ENCODE data around the gene ADPRM. TPM values are rescaled to one million over a fixed set of nuclear protein-coding genes. Genes with fewer than 3 reads are reported as not detected.
A peak's percentile ranks its signal among the peaks of the same experiment; 100 is the strongest.
"Not testable (repeated sequence)": the region's sequence is repeated elsewhere in the genome, so short reads cannot be mapped to it uniquely, and the experiment has no call there.

The ADPRM gene
- total RNA-seq, 1 experiment from 2014 or later: 2.4 TPM

DNA sequence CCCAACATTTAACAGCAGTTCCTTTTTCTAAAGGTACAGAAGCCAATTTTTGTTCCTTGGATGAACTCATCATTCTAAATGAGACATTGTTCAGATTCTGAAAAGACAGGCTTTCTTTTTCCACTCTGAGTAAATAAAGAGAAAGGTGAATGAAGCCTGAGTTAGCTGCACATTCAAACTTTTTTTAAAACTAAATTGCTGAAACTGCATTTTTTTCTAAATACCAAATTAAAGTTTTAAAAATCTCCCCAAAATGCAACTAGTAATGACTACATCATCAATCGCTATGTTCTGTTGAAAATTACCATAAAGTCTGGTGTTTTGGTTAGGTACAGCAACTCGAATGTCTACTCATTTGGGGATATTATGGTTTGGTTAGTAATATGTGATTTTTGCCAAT lies 9.9 kb upstream of the ADPRM start:
- TF ChIP-seq SIN3A (IDR thresholded peaks at IDR 0.05; ENCODE audit: borderline replicate concordance, insufficient read depth, low read depth, low read length) (no peak), TCF7L2 (IDR thresholded peaks at IDR 0.05; ENCODE audit: low read depth, low read length) (no peak), POLR2AphosphoS5 (IDR thresholded peaks at IDR 0.05; ENCODE audit: low read depth, low read length) (no peak)
- TF ChIP-seq, protein P1, sequence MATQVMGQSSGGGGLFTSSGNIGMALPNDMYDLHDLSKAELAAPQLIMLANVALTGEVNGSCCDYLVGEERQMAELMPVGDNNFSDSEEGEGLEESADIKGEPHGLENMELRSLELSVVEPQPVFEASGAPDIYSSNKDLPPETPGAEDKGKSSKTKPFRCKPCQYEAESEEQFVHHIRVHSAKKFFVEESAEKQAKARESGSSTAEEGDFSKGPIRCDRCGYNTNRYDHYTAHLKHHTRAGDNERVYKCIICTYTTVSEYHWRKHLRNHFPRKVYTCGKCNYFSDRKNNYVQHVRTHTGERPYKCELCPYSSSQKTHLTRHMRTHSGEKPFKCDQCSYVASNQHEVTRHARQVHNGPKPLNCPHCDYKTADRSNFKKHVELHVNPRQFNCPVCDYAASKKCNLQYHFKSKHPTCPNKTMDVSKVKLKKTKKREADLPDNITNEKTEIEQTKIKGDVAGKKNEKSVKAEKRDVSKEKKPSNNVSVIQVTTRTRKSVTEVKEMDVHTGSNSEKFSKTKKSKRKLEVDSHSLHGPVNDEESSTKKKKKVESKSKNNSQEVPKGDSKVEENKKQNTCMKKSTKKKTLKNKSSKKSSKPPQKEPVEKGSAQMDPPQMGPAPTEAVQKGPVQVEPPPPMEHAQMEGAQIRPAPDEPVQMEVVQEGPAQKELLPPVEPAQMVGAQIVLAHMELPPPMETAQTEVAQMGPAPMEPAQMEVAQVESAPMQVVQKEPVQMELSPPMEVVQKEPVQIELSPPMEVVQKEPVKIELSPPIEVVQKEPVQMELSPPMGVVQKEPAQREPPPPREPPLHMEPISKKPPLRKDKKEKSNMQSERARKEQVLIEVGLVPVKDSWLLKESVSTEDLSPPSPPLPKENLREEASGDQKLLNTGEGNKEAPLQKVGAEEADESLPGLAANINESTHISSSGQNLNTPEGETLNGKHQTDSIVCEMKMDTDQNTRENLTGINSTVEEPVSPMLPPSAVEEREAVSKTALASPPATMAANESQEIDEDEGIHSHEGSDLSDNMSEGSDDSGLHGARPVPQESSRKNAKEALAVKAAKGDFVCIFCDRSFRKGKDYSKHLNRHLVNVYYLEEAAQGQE (IDR thresholded peaks at IDR 0.05; ENCODE audit: insufficient read depth in 1 of 2, low read depth in 2 of 2, low read length in 1 of 2): no peak
- TF ChIP-seq, protein P2, sequence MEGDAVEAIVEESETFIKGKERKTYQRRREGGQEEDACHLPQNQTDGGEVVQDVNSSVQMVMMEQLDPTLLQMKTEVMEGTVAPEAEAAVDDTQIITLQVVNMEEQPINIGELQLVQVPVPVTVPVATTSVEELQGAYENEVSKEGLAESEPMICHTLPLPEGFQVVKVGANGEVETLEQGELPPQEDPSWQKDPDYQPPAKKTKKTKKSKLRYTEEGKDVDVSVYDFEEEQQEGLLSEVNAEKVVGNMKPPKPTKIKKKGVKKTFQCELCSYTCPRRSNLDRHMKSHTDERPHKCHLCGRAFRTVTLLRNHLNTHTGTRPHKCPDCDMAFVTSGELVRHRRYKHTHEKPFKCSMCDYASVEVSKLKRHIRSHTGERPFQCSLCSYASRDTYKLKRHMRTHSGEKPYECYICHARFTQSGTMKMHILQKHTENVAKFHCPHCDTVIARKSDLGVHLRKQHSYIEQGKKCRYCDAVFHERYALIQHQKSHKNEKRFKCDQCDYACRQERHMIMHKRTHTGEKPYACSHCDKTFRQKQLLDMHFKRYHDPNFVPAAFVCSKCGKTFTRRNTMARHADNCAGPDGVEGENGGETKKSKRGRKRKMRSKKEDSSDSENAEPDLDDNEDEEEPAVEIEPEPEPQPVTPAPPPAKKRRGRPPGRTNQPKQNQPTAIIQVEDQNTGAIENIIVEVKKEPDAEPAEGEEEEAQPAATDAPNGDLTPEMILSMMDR (IDR thresholded peaks at IDR 0.05): no peak
- in situ Hi-C loops (cut with HindIII; ENCODE audit: low pct_unique_long_range_greater_than_20kb, low sequenced_read_pairs): no loop called here
- ATAC-seq (no peak), DNase-seq (ENCODE audit: low read depth, low spot score) (no peak)
- intact Hi-C loops (cut with micrococcal nuclease; ENCODE audit: unreplicated experiment): no loop called here
- ChIA-PET CTCF (no interaction called here), POLR2A (no interaction called here)
- H3K4me3 ChIP-seq (ENCODE audit: low read depth in 2 of 2, low read length in 2 of 2): no peak overlapping the region
- no peaks in the 10 kb centered on the region for H3K4me1 ChIP-seq (ENCODE audit: control insufficient read depth, insufficient read depth, low read length)
- no peaks in the 10 kb centered on the region for H3K27me3 ChIP-seq (ENCODE audit: control insufficient read depth, insufficient read depth, low read length)
- BruUV-seq (replicated peaks): no TSS peak
- H3K9me3 ChIP-seq (ENCODE audit: control insufficient read depth, insufficient read depth, low read depth, low read length): no peaks in the 10 kb centered on the region
- H3K27ac ChIP-seq (ENCODE audit: low read length): no peak overlapping the region
- H3K36me3 ChIP-seq (ENCODE audit: control insufficient read depth, insufficient read depth, low read length): peaks cover 29% of the 10 kb centered on the region

DNA sequence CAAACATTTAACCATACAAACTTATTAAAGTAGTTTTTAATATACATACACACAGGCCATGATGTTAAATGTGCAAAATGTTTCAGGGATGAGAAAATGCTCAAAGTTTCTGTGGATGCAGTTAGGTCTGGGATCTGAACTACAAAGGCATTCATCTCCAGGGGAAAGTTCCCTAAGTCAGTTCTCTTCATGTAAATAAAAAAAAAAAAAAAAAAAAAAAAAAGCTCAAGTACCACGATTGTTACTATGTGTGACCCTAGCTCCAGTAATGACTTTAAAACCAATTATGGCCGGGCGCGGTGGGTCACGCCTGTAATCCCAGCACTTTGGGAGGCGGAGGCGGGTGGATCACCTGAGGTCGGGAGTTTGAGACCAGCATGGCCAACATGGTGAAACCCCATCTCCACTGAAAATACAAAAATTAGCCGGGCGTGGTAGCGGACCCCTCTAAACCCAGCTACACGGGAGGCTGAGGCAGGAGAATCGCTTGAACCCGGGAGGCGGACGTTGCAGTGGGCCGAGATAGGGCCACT lies 1.5 kb upstream of the ADPRM start:
- CTCF ChIA-PET: interaction anchor here (0.6 to 0.7 kb wide), 2 partner anchors 42 to 50 kb away, joined by 3 read pairs; no protein-coding TSS in a partner anchor

DNA sequence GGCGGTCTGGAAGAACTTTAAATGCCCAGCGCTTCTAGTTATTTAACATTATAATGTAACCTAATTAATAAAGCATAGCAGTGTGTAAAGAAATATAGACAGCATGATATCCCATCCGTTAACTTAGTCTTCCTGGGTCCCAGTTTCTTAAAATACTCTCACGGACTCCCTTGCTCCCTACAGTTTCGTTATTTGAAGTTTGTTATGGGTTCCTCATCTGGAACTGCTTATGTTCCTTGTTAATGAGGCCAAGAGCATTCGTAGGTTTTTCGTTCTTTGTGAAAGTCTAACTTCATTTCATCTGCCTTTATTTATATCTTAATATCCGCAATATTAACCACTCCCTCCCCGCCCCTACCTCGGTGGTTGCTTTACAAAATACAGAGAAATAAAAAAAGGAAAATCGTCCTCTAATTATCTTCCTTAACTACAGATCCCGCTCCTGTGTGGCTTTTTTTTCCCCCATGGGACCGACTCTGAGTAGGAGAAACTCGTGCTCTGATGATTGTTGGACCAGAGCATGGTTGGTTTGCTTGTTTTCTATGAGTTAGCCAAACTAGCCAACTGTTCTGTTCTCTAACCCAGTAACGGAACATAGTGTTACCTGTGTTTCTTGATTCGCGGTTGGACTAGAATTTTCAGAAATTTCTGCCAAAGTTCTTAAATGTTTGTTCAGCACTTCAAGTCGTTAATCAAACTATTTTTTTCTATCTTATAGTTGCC lies 863 bp downstream of the ADPRM start:
- DNase-seq (ENCODE audit: low read depth, low spot score) (no peak), ATAC-seq (no peak)
- POLR2A ChIA-PET: no interaction called here
- in situ Hi-C loops (cut with HindIII; ENCODE audit: low pct_unique_long_range_greater_than_20kb, low sequenced_read_pairs) (no loop called here), intact Hi-C loops (cut with micrococcal nuclease; ENCODE audit: unreplicated experiment) (no loop called here)
- H3K4me3 ChIP-seq (ENCODE audit: low read depth in 2 of 2, low read length in 2 of 2): peak overlapping the region; percentile 81 to 93
- no peaks in the 10 kb centered on the region for H3K27me3 ChIP-seq (ENCODE audit: control insufficient read depth, insufficient read depth, low read length)
- CTCF ChIA-PET: no interaction called here
- TSS peak; percentile 87 for BruUV-seq (replicated peaks)
- no peaks in the 10 kb centered on the region for H3K9me3 ChIP-seq (ENCODE audit: control insufficient read depth, insufficient read depth, low read depth, low read length)
- H3K27ac ChIP-seq (ENCODE audit: low read length): peak overlapping the region; percentile 93
- peaks cover 4% of the 10 kb centered on the region; the same call in 1 of the 2 replicates for H3K4me1 ChIP-seq (ENCODE audit: control insufficient read depth, insufficient read depth, low read length)
- peaks cover 12% of the 10 kb centered on the region for H3K36me3 ChIP-seq (ENCODE audit: control insufficient read depth, insufficient read depth, low read length)
- TF ChIP-seq POLR2AphosphoS5 (IDR thresholded peaks at IDR 0.05; ENCODE audit: low read depth, low read length) (no peak), TCF7L2 (IDR thresholded peaks at IDR 0.05; ENCODE audit: low read depth, low read length) (no peak), SIN3A (IDR thresholded peaks at IDR 0.05; ENCODE audit: borderline replicate concordance, insufficient read depth, low read depth, low read length) (no peak)
- TF ChIP-seq, protein P1 (IDR thresholded peaks at IDR 0.05; ENCODE audit: insufficient read depth in 1 of 2, low read depth in 2 of 2, low read length in 1 of 2): no peak
- TF ChIP-seq, protein P2 (IDR thresholded peaks at IDR 0.05): no peak

More for the DNA sequence above, 1.5 kb upstream of the ADPRM start:
- ATAC-seq; BruUV-seq (replicated peaks); H3K9me3 ChIP-seq (ENCODE audit: control insufficient read depth, insufficient read depth, low read depth, low read length); H3K27me3 ChIP-seq (ENCODE audit: control insufficient read depth, insufficient read depth, low read length); H3K4me1 ChIP-seq (ENCODE audit: control insufficient read depth, insufficient read depth, low read length); in situ Hi-C loops (cut with HindIII; ENCODE audit: low pct_unique_long_range_greater_than_20kb, low sequenced_read_pairs); POLR2A ChIA-PET; DNase-seq (ENCODE audit: low read depth, low spot score); intact Hi-C loops (cut with micrococcal nuclease; ENCODE audit: unreplicated experiment): not testable (repeated sequence)
- peak overlapping the region; percentile 93 for H3K27ac ChIP-seq (ENCODE audit: low read length)
- H3K4me3 ChIP-seq (ENCODE audit: low read depth in 2 of 2, low read length in 2 of 2): peak overlapping the region; percentile 81 to 93
- peaks cover 12% of the 10 kb centered on the region for H3K36me3 ChIP-seq (ENCODE audit: control insufficient read depth, insufficient read depth, low read length)

Data from Panc1 (cell line).